Measurements from ENCODE around the gene MYOG. TPM values are rescaled to one million over a fixed set of nuclear protein-coding genes. Genes with fewer than 3 reads are reported as not detected.

MYOG gene
- total RNA-seq, 2 donors from 2014 or later: 4.4 TPM; not detected in 1

- intact Hi-C loops (cut with DNase I): no loop called here
- WGBS: 31% methylated on average over 12 of the region's 12 CpGs
- H3K4me3 ChIP-seq: peak overlapping the region; percentile 19 to 23
- H3K27ac ChIP-seq: no peak overlapping the region
- no peaks in the 10 kb centered on the region for H3K36me3 ChIP-seq
- no peak for DNase-seq (ENCODE audit: low spot score)
- H3K9me3 ChIP-seq: no peaks in the 10 kb centered on the region
- TF ChIP-seq POLR2A (IDR thresholded peaks at IDR 0.05) (no peak), CTCF (IDR thresholded peaks at IDR 0.05) (no peak), POLR2AphosphoS5 (IDR thresholded peaks at IDR 0.05) (no peak)
- peaks cover 6% of the 10 kb centered on the region for H3K4me1 ChIP-seq (replicated peaks)
- H3K27me3 ChIP-seq (replicated peaks; ENCODE audit: insufficient read depth): peaks cover 13% of the 10 kb centered on the region
Measured at GRCh38 chr1:203126866-203127665, 41.3 kb upstream of the MYOG start.

GRCh38 chr1:203126151-203126865 is 40.5 kb upstream of the MYOG start:
- 32% methylated on average over 8 of the region's 8 CpGs for WGBS
- intact Hi-C loops (cut with DNase I): no loop called here
- TF ChIP-seq POLR2AphosphoS5 (IDR thresholded peaks at IDR 0.05) (no peak), CTCF (IDR thresholded peaks at IDR 0.05) (peak in 2 of 4 experiments; percentile 11 to 27), POLR2A (IDR thresholded peaks at IDR 0.05) (no peak)
- H3K36me3 ChIP-seq: no peaks in the 10 kb centered on the region
- no peak for DNase-seq (ENCODE audit: low spot score)
- H3K27me3 ChIP-seq (replicated peaks; ENCODE audit: insufficient read depth): peaks cover 14% of the 10 kb centered on the region
- H3K4me1 ChIP-seq (replicated peaks): peaks cover 6% of the 10 kb centered on the region
- no peak overlapping the region for H3K4me3 ChIP-seq
- H3K9me3 ChIP-seq: no peaks in the 10 kb centered on the region
- no peak overlapping the region for H3K27ac ChIP-seq

GRCh38 chr1:203124546-203125317 is 38.9 kb upstream of the MYOG start:
- no peak overlapping the region for H3K4me3 ChIP-seq
- WGBS: 62% methylated on average over 5 of the region's 5 CpGs
- TF ChIP-seq CTCF (IDR thresholded peaks at IDR 0.05) (no peak), POLR2A (IDR thresholded peaks at IDR 0.05) (no peak)
- H3K4me1 ChIP-seq (replicated peaks): peaks cover 6% of the 10 kb centered on the region
- H3K9me3 ChIP-seq: no peaks in the 10 kb centered on the region
- intact Hi-C loops (cut with DNase I): no loop called here
- DNase-seq (ENCODE audit: low spot score): no peak
- H3K27ac ChIP-seq: no peak overlapping the region
- no peaks in the 10 kb centered on the region for H3K36me3 ChIP-seq
- H3K27me3 ChIP-seq (replicated peaks; ENCODE audit: insufficient read depth): peaks cover 14% of the 10 kb centered on the region

- H3K27me3 ChIP-seq (replicated peaks; ENCODE audit: insufficient read depth): peaks cover 14% of the 10 kb centered on the region
- TF ChIP-seq POLR2AphosphoS5 (IDR thresholded peaks at IDR 0.05) (no peak), CTCF (IDR thresholded peaks at IDR 0.05) (no peak), POLR2A (IDR thresholded peaks at IDR 0.05) (no peak)
Measured at GRCh38 chr1:203124011-203124410, 38.2 kb upstream of the MYOG start.

More at GRCh38 chr1:203124011-203124410, 38.2 kb upstream of the MYOG start:
- Histone ChIP-seq H3K4me1 (replicated peaks) (peaks cover 6% of the 10 kb centered on the region), H3K27ac (no peak overlapping the region), H3K9me3 (no peaks in the 10 kb centered on the region), H3K4me3 (no peak overlapping the region), H3K36me3 (no peaks in the 10 kb centered on the region)
- intact Hi-C loops (cut with DNase I): no loop called here
- WGBS: 57% methylated on average over 5 of the region's 5 CpGs
- DNase-seq (ENCODE audit: low spot score): no peak

Measured in prostate gland (tissue), 2 donors.